Right lobe of liver (tissue), 4 donors: ENCODE measurements around the gene EPHA7.

Experiments used
- CTCF ChIP-seq, 4 donors: fragments of 200-600 bp in 3 of 4; fragments of 450-650 bp in 1 of 4; IDR thresholded peaks; one replicate each; pipeline versions ENCODE4 v1.5.1 to v1.8.0; 2016 to 2022; ENCODE audit warnings: antibody characterized with exemption in 4 of 4, mild to moderate bottlenecking in 2 of 4
- POLR2A ChIP-seq: fragments of 450-650 bp; IDR thresholded peaks from one replicate; pipeline ENCODE4 v1.6.1; 2017; ENCODE audit warnings: antibody characterized with exemption, mild to moderate bottlenecking
- donor health status: DM: no; HTN: no; CAD: no.
- donor health status: DM: no; HTN: no; CAD: no.
- donor health status: DM: no; HTN: yes; CAD: no.

GRCh38 chr6:93293872-93294271, 125.5 kb downstream of the EPHA7 start:
- TF ChIP-seq CTCF (IDR thresholded peaks at IDR 0.05) (no peak), POLR2A (no peak)
